Stimulated activated memory B cell treated with anti-CD40 and anti-IgM and Interleukin-4, amounts not matched to agents 10 μg/mL and 1 μg/mL and 100 μg/mL, for 72 hours (primary cell): ENCODE results near the gene ASCL2.

Experiments used
- ATAC-seq: fragments of 150-1000 bp; cut with Tn5 transposase; 2 replicates; pipeline ENCODE4 v1.10.0; 2021
- H3K27ac Mint-ChIP-seq: one replicate; pipeline ENCODE4 v1.8.0; 2022; ENCODE audit warnings: mild to moderate bottlenecking, mixed read lengths
- H3K27me3 Mint-ChIP-seq: one replicate; pipeline ENCODE4 v1.8.0; 2022; ENCODE audit warnings: mixed read lengths
- H3K36me3 Mint-ChIP-seq: one replicate; pipeline ENCODE4 v1.8.0; 2022; ENCODE audit warnings: mixed read lengths
- H3K4me1 Mint-ChIP-seq: one replicate; pipeline ENCODE4 v1.8.0; 2022; ENCODE audit warnings: mixed read lengths
- H3K4me3 Mint-ChIP-seq: one replicate; pipeline ENCODE4 v1.8.0; 2022; ENCODE audit warnings: mild to moderate bottlenecking, moderate library complexity, mixed read lengths
- H3K9me3 Mint-ChIP-seq: one replicate; pipeline ENCODE4 v1.8.0; 2022; ENCODE audit warnings: mixed read lengths

The ASCL2 gene

DNA sequence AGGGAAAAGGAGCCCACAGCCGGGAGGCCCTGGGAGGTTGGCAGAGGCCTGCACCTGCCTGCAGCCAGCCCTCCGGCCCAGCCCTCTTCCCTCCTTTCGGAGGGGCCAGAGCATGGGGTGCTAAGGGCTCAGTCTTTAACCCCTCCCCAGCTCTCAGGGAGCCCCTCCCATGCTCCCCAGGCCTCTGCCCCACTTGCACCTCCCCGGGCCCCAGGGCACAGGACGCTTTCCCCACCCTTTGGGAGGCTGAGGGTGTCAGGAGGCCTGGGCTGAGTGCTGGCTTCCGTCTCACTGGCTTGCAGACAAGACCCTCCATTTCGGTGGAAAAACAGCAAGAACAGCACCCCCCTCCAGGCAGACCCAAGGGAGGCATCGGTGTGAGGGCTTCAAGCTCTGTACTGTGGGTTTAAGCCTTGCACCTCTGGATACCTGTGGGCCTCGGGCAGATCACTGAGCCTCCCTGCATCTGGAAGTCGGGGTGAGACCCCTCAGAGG, 7.3 kb downstream of the ASCL2 start:
- no peak for ATAC-seq
- no peaks in the 10 kb centered on the region for H3K27me3 Mint-ChIP-seq
- H3K36me3 Mint-ChIP-seq: no peaks in the 10 kb centered on the region
- no peak overlapping the region for H3K27ac Mint-ChIP-seq
- H3K4me1 Mint-ChIP-seq: peaks cover 22% of the 10 kb centered on the region
- H3K4me3 Mint-ChIP-seq: no peak overlapping the region
- no peaks in the 10 kb centered on the region for H3K9me3 Mint-ChIP-seq

- no peak overlapping the region for H3K4me3 Mint-ChIP-seq
- no peak overlapping the region for H3K27ac Mint-ChIP-seq
- no peaks in the 10 kb centered on the region for H3K36me3 Mint-ChIP-seq
- peaks cover 18% of the 10 kb centered on the region for H3K4me1 Mint-ChIP-seq
- H3K27me3 Mint-ChIP-seq: no peaks in the 10 kb centered on the region
- H3K9me3 Mint-ChIP-seq: no peaks in the 10 kb centered on the region
- ATAC-seq: no peak
These were observed 7.9 kb downstream of the ASCL2 start for GRCh38 chr11:2262301-2263070.

DNA sequence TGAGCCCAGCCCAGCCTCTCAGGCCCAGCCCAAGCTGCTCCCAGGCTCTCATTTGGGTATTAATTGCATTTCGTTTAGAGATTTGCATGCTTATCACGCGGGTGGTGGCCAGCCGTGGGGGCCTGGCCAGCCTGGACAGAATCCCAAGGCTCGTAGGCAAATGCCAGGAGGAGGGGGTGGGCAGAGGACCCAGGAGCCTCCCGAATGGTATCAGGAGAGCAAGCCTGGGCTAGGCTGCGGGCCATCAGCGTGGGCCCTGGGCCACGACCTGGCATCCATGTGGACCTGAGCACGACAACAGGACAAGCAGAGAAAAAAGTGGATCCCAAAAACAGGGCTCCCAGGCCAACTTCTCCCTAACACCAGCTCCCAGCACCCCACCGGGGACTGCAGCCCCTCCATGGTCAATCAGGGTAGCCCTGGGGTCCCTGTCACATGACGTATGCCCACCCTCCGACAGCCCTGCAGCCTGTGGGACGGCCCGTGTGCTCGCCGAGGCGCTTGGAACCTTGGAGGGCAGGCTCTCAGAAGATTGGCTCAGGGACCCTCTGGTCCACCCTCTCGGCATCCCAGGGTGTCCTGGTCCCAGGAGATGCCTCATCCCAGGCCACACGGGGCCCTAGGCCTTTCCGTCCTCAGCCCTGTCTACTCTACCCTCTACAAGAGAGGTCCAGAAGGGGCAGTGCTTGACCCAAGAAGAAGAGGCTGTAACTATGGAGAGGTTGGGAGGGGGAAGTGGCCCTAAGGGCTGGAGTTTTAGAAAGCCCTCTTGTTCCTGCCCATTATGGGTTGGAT, 8.8 kb downstream of the ASCL2 start:
- Mint-ChIP-seq H3K4me3 (no peak overlapping the region), H3K9me3 (no peaks in the 10 kb centered on the region), H3K36me3 (no peaks in the 10 kb centered on the region), H3K4me1 (peaks cover 16% of the 10 kb centered on the region), H3K27ac (no peak overlapping the region), H3K27me3 (no peaks in the 10 kb centered on the region)
- no peak for ATAC-seq

- H3K36me3 Mint-ChIP-seq: no peaks in the 10 kb centered on the region
- no peak overlapping the region for H3K27ac Mint-ChIP-seq
- no peaks in the 10 kb centered on the region for H3K27me3 Mint-ChIP-seq
- no peak overlapping the region for H3K4me3 Mint-ChIP-seq
- peaks cover 7% of the 10 kb centered on the region for H3K4me1 Mint-ChIP-seq
- no peak for ATAC-seq
- H3K9me3 Mint-ChIP-seq: no peaks in the 10 kb centered on the region
These were observed 9.7 kb downstream of the ASCL2 start for GRCh38 chr11:2260491-2261364.

DNA sequence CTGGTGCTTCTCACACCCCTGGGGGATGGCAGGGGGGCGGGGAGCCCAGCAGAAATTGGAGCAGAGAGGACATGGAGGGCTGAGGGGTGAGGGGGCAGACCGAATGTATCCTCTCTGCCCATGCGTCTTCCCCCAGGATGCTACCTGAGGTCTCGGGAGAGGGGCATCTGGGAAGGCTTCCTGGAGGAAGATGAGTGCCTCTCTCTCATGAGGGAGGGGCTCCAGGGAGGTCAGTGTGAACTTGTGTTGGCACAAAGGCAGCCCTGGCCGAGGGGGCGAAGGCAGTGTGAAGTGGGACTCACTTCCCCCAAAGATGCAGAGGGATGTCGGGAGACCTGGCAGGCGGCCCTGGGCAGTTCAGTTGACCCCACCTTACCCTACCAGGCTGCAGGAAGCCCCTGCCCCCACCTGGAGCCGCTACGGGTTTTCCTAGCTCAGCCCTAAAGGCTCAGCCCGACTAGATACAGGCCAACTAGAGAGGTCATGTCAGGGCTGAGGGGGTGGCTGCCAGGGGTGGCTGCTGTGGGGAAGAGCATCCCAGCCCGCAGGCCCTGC, 10.4 kb downstream of the ASCL2 start:
- Mint-ChIP-seq H3K27ac (no peak overlapping the region), H3K4me1 (no peaks in the 10 kb centered on the region), H3K36me3 (no peaks in the 10 kb centered on the region), H3K27me3 (no peaks in the 10 kb centered on the region), H3K4me3 (no peak overlapping the region), H3K9me3 (no peaks in the 10 kb centered on the region)
- ATAC-seq: no peak

DNA sequence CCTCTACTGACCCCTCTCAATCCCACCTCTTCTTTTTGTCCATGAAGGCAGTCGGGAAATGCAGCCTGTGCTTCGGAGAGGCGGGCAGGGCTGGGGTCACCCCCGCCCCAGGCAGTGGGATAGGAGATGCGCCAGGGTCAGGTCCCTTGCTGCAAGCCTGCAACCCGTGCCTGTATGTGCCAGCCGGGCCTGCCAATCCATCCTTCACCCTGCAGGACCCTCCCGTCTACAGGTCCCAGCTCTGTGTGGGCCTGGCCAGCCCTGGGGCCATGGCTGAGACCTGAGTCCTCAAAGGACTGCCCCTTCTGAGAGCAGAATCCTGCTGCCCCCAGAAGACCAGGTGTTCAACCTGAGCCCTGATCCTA, 10.9 kb downstream of the ASCL2 start:
- Mint-ChIP-seq H3K27me3 (no peaks in the 10 kb centered on the region), H3K27ac (no peak overlapping the region), H3K36me3 (no peaks in the 10 kb centered on the region), H3K4me3 (no peak overlapping the region), H3K9me3 (peaks cover 3% of the 10 kb centered on the region), H3K4me1 (no peaks in the 10 kb centered on the region)
- no peak for ATAC-seq

DNA sequence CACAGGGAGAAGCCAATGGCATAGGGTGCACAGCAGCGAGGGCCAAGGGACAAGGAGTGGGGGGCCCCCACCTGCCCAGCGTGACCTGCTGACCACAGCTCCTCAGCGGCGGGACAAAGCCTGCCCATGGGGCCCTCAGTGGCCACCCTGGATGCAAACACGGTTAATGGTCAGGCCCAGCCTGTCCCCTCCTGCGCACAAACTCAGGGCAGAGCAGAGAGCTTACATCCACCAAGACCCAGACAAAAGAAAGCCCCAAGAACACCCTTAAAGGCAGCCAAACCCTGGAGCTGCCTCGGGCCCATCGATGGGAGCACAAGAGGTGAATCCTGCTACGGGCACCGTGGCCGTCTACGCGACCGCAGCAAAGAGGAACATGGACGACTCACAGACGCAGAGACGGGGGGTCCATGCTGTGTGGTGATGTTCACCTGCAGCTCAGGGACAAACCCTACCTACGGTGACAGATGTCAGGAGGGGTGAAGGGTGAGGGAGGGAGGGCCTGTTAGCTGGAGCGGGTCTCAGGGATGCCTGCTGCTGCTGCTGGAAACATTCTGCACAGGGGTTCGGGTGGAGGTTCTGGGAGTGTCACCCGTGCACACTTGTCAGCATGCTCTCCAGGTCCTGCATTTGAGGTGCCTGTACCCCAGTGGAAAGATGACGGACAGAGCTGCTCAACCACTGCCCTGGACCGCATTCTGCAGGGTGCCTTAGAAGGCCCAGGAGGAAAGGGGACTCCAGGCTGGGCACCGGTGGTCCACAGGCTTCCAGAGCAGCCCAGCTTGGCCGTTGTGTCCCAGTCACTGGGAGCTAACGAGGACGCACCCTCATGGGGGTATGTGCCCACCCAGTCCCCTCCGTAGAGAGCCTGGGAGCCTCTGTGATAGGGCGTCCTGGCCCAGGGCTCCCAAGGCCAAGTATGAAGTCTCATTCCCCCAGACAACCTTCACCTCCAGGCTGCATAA, 11.6 kb downstream of the ASCL2 start:
- no peaks in the 10 kb centered on the region for H3K36me3 Mint-ChIP-seq
- no peaks in the 10 kb centered on the region for H3K4me1 Mint-ChIP-seq
- ATAC-seq: no peak
- no peak overlapping the region for H3K4me3 Mint-ChIP-seq
- H3K27ac Mint-ChIP-seq: no peak overlapping the region
- no peaks in the 10 kb centered on the region for H3K27me3 Mint-ChIP-seq
- peaks cover 3% of the 10 kb centered on the region for H3K9me3 Mint-ChIP-seq

GRCh38 chr11:2256951-2257700, 13.3 kb downstream of the ASCL2 start:
- H3K4me1 Mint-ChIP-seq: no peaks in the 10 kb centered on the region
- H3K4me3 Mint-ChIP-seq: no peak overlapping the region
- no peak for ATAC-seq
- H3K27me3 Mint-ChIP-seq: no peaks in the 10 kb centered on the region
- no peak overlapping the region for H3K27ac Mint-ChIP-seq
- peaks cover 7% of the 10 kb centered on the region for H3K9me3 Mint-ChIP-seq
- H3K36me3 Mint-ChIP-seq: no peaks in the 10 kb centered on the region

DNA sequence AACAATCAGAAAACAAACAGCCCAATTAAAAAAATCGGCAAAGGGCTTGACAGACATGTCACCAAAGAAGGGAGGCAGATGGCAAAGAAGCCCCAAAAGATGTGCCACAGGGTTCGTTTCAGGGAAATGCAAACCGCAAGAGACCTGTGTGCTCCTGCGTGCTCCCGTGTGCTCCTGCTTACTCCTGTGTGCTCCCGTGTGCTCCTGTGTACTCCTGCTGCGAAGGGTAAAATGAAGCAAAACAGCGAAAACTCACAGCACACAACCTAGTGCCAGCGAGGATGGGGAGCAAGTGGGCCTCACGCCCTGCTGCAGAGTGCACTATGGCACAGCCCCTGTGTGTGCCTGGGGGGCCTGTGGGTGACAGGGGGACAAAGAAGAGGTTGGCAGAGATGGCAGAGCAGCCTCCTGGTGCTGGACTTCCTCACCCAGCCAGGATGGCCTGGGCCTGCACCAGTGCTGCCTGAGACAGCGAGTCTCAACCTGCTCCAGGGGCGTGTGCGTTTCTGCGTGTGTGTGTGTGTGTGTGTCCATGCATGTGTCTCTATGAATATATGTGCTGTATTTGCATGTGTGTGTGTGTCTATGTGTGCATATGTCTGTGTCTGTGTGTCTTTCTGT, 14.0 kb downstream of the ASCL2 start:
- Mint-ChIP-seq H3K4me3 (no peak overlapping the region), H3K36me3 (no peaks in the 10 kb centered on the region), H3K9me3 (peaks cover 7% of the 10 kb centered on the region), H3K27me3 (no peaks in the 10 kb centered on the region), H3K27ac (no peak overlapping the region), H3K4me1 (no peaks in the 10 kb centered on the region)
- ATAC-seq: no peak

GRCh38 chr11:2252018-2252417, 18.4 kb downstream of the ASCL2 start:
- Mint-ChIP-seq H3K4me1 (no peaks in the 10 kb centered on the region), H3K9me3 (peaks cover 7% of the 10 kb centered on the region), H3K27ac (no peak overlapping the region), H3K4me3 (no peak overlapping the region), H3K36me3 (no peaks in the 10 kb centered on the region), H3K27me3 (peaks cover 14% of the 10 kb centered on the region)
- no peak for ATAC-seq

DNA sequence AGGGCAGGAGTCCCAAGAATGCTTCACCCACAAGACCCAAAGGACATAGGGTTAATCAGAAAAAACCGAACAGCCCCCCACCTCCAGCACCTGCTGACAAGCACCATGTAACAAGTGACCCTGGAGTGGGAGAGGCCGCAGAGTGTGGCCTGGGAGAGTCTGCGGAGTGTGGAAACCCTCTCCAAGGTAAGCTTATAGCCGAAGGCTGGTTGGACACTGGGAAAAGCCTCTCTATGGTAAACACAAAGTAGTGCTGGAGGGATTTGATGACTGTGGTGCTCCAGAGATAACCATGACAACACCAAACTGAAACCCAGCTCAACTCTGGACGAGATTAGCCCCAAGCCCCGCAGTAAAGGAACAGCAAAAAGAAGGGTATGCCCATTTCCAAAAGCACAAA, 19.2 kb downstream of the ASCL2 start:
- no peak overlapping the region for H3K4me3 Mint-ChIP-seq
- H3K27me3 Mint-ChIP-seq: peaks cover 14% of the 10 kb centered on the region
- H3K27ac Mint-ChIP-seq: no peak overlapping the region
- H3K9me3 Mint-ChIP-seq: peaks cover 7% of the 10 kb centered on the region
- no peaks in the 10 kb centered on the region for H3K36me3 Mint-ChIP-seq
- ATAC-seq: no peak
- H3K4me1 Mint-ChIP-seq: no peaks in the 10 kb centered on the region

- H3K9me3 Mint-ChIP-seq: peaks cover 7% of the 10 kb centered on the region
- H3K27ac Mint-ChIP-seq: no peak overlapping the region
- no peak for ATAC-seq
- no peaks in the 10 kb centered on the region for H3K36me3 Mint-ChIP-seq
- H3K4me1 Mint-ChIP-seq: no peaks in the 10 kb centered on the region
- no peak overlapping the region for H3K4me3 Mint-ChIP-seq
- peaks cover 14% of the 10 kb centered on the region for H3K27me3 Mint-ChIP-seq
These were observed 19.9 kb downstream of the ASCL2 start for GRCh38 chr11:2250485-2250884.

- no peak overlapping the region for H3K4me3 Mint-ChIP-seq
- ATAC-seq: no peak
- peaks cover 14% of the 10 kb centered on the region for H3K27me3 Mint-ChIP-seq
- no peak overlapping the region for H3K27ac Mint-ChIP-seq
- H3K4me1 Mint-ChIP-seq: no peaks in the 10 kb centered on the region
- H3K9me3 Mint-ChIP-seq: peaks cover 7% of the 10 kb centered on the region
- H3K36me3 Mint-ChIP-seq: no peaks in the 10 kb centered on the region
These were observed 20.3 kb downstream of the ASCL2 start for GRCh38 chr11:2250041-2250440.
